ENCODE results near the gene RFX1. TPM values are rescaled to one million over a fixed set of nuclear protein-coding genes. Genes with fewer than 3 reads are reported as not detected.
A peak's percentile ranks its signal among the peaks of the same experiment; 100 is the strongest.

Gene RFX1
- total RNA-seq, 2 experiments from 2014 or later = 4.4 to 17.4 TPM

DNA sequence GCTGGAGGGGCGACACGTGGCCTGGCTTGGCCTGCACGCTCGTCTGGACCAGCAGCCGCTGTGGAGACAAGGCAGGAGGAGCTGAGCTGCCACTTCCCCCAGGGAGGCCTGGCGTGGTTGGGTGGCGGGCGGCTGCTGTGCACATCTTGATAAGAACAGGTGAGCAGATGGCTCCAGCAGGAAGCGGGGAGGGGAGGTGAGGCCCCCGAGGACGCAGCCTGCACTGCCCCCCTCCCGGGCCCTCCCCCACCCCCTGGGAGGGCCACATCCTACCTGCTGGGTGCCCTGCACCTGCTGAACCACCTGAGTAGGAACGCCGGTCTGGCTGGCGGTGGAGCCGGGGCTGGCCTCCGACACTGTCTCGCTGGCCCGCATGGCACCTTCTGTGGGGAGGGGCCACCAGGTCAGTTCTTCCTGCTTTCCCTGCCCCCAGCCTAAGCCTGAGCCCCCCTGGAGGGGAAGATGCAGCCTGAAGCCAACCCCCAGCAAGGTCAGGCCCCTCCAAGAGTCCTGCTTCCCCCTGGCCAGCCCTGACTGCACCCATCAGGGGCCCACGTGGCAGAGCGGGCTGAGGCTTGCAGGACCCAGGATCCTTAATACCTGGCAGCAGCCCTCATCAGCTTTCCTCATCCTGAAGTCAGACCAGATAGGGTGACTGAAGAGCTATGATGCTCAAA lies 22.8 kb downstream of the RFX1 start:
- H3K9me2 ChIP-seq (ENCODE audit: insufficient read depth, low read length) = no peaks in the 10 kb centered on the region
- no peaks in the 10 kb centered on the region for H4K20me1 ChIP-seq (ENCODE audit: insufficient read depth, low read length)
- CTCF ChIA-PET (ENCODE audit: unreplicated experiment) = no interaction called here
- H3K4me3 ChIP-seq (ENCODE audit: low read depth, low read length, poor library complexity, severe bottlenecking) = peak overlapping the region; percentile 21
- H3K4me1 ChIP-seq (ENCODE audit: insufficient read depth, low read length, poor library complexity, severe bottlenecking) = peaks cover 84% of the 10 kb centered on the region
- POLR2A ChIA-PET = interaction anchor here (0.7 to 6.1 kb wide), 2 partner anchors 21 to 163 kb away, joined by 5 to 39 read pairs; partner anchors contain the start of gene RFX1
- TF ChIP-seq EZH2phosphoT487 (IDR thresholded peaks at IDR 0.05; ENCODE audit: borderline replicate concordance, low read depth, low read length) (no peak), CTCF (conservative IDR thresholded peaks at IDR 0.05; ENCODE audit: low read length) (no peak)
- no peak overlapping the region; the same call in 1 of the 2 replicates for H2AFZ ChIP-seq (ENCODE audit: low read length)
- no peaks in the 10 kb centered on the region for H3K9me3 ChIP-seq (ENCODE audit: low read length)
- intact Hi-C loops (cut with micrococcal nuclease; ENCODE audit: unreplicated experiment) = no loop called here
- peak overlapping the region; percentile 66 for H3K4me2 ChIP-seq (ENCODE audit: low read length)
- no peaks in the 10 kb centered on the region for H3K79me2 ChIP-seq (ENCODE audit: insufficient read depth, low read depth, low read length)
- H3K27ac ChIP-seq (ENCODE audit: low read depth, low read length, poor library complexity, severe bottlenecking) = peak overlapping the region; percentile 61
- DNase-seq (ENCODE audit: low spot score) = peak; percentile 74
- no TSS peak for BruUV-seq (replicated peaks)
- peaks cover 32% of the 10 kb centered on the region; the same call in 1 of the 2 replicates for H3K36me3 ChIP-seq (ENCODE audit: insufficient read depth, low read length)

DNA sequence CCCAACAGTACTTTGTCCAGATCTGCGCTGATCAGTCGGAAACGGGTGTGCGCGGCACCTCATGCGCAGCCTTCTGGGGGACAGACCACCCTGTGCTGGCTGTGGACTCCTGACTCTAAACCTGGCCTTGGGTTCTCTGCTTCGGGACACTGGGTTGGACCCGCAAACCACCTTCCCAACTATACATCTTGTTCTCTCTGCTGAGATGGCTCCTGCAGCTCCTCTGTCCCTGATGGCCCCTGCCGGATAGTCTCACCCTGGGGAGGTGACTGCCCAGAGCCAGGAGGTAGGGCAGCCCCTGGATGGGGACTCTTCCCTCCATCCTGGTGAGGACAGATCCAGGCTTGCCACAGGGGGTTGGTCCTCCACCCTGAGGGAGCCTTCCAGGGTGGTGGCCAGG lies 23.3 kb downstream of the RFX1 start:
- Histone ChIP-seq H3K4me2 (ENCODE audit: low read length) (peak overlapping the region; percentile 66), H2AFZ (ENCODE audit: low read length) (no peak overlapping the region; the same call in 1 of the 2 replicates), H3K4me1 (ENCODE audit: insufficient read depth, low read length, poor library complexity, severe bottlenecking) (peaks cover 84% of the 10 kb centered on the region), H3K27ac (ENCODE audit: low read depth, low read length, poor library complexity, severe bottlenecking) (peak overlapping the region; percentile 61), H3K9me3 (ENCODE audit: low read length) (no peaks in the 10 kb centered on the region), H3K36me3 (ENCODE audit: insufficient read depth, low read length) (peaks cover 29% of the 10 kb centered on the region; the same call in 1 of the 2 replicates), H4K20me1 (ENCODE audit: insufficient read depth, low read length) (no peaks in the 10 kb centered on the region), H3K9me2 (ENCODE audit: insufficient read depth, low read length) (no peaks in the 10 kb centered on the region), H3K79me2 (ENCODE audit: insufficient read depth, low read depth, low read length) (no peaks in the 10 kb centered on the region), H3K4me3 (ENCODE audit: low read depth, low read length, poor library complexity, severe bottlenecking) (peak overlapping the region; percentile 21)
- no peak for TF ChIP-seq EZH2phosphoT487 (IDR thresholded peaks at IDR 0.05; ENCODE audit: borderline replicate concordance, low read depth, low read length)
- POLR2A ChIA-PET = interaction anchor here (0.6 to 6.1 kb wide), 2 partner anchors 21 to 44 kb away, joined by 8 to 39 read pairs; partner anchors contain the start of gene RFX1
- no TSS peak for BruUV-seq (replicated peaks)
- intact Hi-C loops (cut with micrococcal nuclease; ENCODE audit: unreplicated experiment) = no loop called here
- DNase-seq (ENCODE audit: low spot score) = no peak
- CTCF ChIA-PET (ENCODE audit: unreplicated experiment) = no interaction called here

DNA sequence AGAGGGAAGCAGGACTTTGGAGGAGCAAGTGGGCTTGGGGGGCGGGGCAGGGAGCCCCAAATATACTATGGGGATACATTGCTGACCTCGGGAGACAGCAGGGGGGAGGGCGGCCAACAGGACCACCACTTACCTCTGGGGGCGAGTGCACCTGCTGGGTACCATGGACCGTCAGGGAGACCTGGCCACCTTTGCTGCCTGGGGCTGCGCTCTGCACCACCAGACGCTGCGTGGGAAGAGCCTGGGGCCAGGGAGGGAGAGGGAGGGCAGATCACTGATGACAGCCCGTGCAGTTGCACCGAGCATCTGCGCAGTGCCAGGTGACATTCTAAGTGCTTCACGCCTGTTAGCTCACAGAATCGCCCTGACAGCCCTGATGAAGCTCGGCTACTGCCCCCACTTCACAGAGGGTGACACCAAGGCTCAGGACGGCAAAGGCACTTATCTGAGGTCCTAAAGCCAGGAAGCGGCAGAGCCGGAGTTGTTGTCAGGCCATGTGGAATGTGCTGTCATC lies 24.1 kb downstream of the RFX1 start:
- no peak overlapping the region for H3K4me3 ChIP-seq (ENCODE audit: low read depth, low read length, poor library complexity, severe bottlenecking)
- POLR2A ChIA-PET = interaction anchor here (0.6 to 6.1 kb wide), 2 partner anchors 22 to 43 kb away, joined by 8 to 39 read pairs; partner anchors contain the start of gene RFX1
- intact Hi-C loops (cut with micrococcal nuclease; ENCODE audit: unreplicated experiment) = no loop called here

More for the DNA sequence above, 24.1 kb downstream of the RFX1 start:
- Histone ChIP-seq H3K79me2 (ENCODE audit: insufficient read depth, low read depth, low read length) (no peaks in the 10 kb centered on the region), H3K4me2 (ENCODE audit: low read length) (peak overlapping the region; percentile 3; the same call in 1 of the 2 replicates), H3K9me2 (ENCODE audit: insufficient read depth, low read length) (no peaks in the 10 kb centered on the region), H4K20me1 (ENCODE audit: insufficient read depth, low read length) (no peaks in the 10 kb centered on the region), H2AFZ (ENCODE audit: low read length) (no peak overlapping the region), H3K36me3 (ENCODE audit: insufficient read depth, low read length) (peaks cover 30% of the 10 kb centered on the region; the same call in 1 of the 2 replicates), H3K27ac (ENCODE audit: low read depth, low read length, poor library complexity, severe bottlenecking) (peak overlapping the region; percentile 20), H3K9me3 (ENCODE audit: low read length) (no peaks in the 10 kb centered on the region), H3K4me1 (ENCODE audit: insufficient read depth, low read length, poor library complexity, severe bottlenecking) (peaks cover 76% of the 10 kb centered on the region)
- no TSS peak for BruUV-seq (replicated peaks)
- no peak for DNase-seq (ENCODE audit: low spot score)
- TF ChIP-seq CTCF (conservative IDR thresholded peaks at IDR 0.05; ENCODE audit: low read length) = no peak
- TF ChIP-seq EZH2phosphoT487 (IDR thresholded peaks at IDR 0.05; ENCODE audit: borderline replicate concordance, low read depth, low read length) = no peak
- CTCF ChIA-PET (ENCODE audit: unreplicated experiment) = no interaction called here

Data from OCI-LY7 (cell line).